NCI-H2196 (cell line): ENCODE results near the gene SMURF1.

ENCODE experiments used
- DNase-seq: peaks from one replicate; lab custom pipeline; 2025; ENCODE audit not compliant: unreplicated experiment; lab: John Stamatoyannopoulos, UW

SMURF1 gene

DNA sequence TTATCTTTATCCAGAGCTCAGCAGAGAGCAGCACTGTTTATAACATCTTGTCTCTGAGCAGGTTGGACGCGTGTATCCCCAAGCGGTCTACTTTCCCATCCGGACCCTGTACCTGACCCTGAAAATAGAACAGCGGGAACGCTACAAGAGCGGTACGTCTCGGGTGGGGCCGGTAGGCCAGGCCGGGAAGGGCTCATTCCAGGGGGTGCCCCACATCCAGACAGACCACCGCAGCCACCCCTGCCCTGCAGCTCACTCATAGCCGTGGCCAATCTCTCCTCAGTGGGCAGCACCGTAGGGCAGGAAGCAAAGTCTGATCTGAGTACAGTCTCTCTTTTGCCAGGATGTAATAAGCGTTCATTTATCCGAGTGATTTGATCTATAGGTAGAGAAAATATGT, 151.8 kb downstream of the SMURF1 start:
- DNase-seq: no peak

DNA sequence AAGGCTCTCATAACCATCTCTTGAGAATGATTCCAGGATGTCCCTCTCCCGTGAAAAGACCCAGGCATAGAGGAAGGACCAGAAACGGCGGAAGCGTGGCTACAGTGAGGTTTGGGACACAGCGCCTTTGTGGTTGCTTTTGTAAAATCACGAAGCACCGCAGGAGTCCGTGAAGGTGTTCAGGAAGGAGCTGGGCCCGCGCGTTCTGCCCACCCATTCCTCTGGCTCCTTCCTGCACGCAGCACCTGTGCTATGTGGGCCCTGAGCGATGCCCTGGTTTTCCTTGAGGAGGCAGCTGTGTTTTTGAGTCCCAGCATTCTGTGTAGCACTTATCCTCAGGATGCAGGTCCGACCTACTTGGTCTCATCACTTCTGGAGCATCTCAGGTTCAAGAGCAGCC, 152.8 kb downstream of the SMURF1 start:
- no peak for DNase-seq

DNA sequence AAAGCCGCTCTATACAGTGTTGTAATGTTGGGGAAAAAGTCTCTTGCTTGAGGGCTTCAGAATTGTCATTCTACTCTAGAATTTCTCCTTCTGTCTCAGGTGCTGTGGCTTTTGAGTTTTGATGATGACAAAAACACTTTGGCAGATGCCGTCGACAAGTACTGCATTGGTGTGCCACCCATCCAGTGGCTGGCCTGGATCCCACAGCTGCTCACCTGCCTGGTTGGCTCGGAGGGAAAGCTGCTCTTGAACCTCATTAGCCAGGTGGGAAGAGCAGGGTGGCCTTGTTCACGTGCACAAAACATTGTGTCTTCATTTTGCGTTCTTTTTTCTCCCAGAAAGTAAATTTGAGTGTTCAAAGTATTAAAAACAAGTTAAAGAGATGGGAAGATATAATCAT, 153.6 kb downstream of the SMURF1 start:
- no peak for DNase-seq

- DNase-seq: no peak
These were observed 155.3 kb downstream of the SMURF1 start for GRCh38 chr7:98988641-98989040.

DNA sequence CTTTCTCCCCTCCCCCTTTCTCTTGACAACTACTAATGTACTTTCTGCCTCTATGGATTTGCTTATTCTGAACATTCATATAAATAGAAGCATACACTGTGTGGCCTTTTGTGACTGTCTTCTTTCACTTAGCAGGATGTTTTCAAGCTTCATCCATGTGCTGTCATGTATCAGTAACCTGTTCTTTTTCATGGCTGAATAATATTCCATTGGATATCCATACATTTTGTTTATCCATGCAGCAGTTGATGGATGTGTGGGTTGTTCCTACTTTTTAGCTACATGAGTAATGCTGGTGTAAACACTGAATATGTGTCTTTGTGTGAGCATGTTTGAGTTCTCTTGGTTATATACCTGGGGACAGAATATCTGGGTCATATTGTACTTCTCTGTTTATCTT, 158.0 kb downstream of the SMURF1 start:
- DNase-seq: no peak

DNA sequence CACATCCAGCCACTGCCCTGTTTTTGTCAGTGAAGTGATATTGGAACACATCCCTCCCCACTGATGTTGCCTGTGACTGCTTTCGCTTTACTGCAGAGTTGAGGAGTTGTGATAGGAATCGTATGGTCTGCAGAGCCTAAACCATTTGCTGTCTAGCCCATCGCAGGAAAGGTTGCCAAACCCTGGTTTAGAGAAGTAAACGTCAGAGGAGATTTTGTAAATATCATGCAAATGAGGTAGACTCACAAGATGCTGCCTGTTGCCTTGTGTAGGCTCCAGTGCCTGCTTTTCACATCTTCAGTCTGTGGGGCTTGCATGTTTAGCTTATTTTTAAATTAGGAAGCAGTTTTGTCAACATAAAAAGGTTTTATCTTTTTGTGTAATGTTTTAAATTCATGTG, 158.5 kb downstream of the SMURF1 start:
- no peak for DNase-seq

- no peak for DNase-seq
These were observed 159.8 kb downstream of the SMURF1 start for GRCh38 chr7:98984126-98984525.

DNA sequence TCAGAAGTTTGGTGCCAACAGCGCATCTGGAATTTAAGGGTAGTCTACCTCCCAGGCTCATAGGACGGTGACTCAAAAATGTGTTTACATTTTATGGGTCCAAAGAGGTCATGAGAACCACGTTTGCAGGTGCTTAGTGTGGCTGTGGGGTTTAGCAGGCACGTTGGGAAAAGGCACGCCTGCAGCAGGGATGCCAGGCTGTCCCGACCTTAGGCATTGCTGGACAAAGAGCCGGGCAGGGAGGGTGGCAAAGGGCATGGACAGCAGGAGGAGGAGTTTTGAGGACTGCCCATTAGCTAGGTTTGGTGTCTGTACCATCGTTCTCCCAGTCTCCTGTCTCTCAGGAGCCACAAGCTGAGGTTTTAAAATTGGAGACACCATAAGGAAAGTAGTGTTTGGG, 161.2 kb downstream of the SMURF1 start:
- no peak for DNase-seq

DNA sequence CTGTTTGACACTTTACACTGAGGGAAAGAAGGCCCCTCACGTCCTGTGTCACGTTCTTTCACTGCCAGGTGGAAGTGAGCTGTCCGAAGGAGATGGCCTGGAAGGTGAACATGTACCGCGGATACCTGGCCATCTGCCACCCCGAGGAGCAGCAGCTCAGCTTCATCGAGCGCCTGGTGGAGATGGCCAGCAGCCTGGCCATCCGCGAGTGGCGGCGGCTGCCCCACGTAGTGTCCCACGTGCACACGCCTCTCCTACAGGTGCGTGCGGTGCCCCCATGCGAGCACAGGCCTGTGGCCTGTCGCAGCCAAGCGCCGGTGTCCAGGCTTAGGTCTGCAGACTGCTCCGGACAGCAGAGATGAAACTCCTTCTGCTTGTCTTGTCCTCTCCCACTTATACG, 162.2 kb downstream of the SMURF1 start:
- no peak for DNase-seq

DNA sequence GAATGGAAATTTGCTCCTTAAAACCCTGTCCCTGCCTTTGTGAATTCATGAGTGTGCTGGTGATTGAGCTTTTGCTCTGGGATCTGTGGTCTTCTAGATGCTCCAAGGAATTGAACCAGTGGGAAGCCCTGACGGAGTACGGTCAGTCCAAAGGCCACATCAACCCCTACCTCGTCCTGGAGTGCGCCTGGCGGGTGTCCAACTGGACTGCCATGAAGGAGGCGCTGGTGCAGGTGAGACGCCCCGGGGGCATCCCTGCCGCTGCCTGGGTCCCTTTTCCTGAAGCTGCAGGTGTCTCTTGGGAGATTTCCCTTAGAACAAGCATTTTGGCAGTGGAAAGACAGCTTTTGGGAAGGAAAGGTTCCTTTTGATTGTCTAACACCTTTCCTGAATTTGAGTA, 165.2 kb downstream of the SMURF1 start:
- DNase-seq: no peak
